AG20443 (cell line): ENCODE data around the gene DNAL1.
A peak's percentile ranks its signal among the peaks of the same experiment; 100 is the strongest.

Experiments used
- DNase-seq: peaks from one replicate; pipeline ENCODE4 v3.0.0; 2012; ENCODE audit warnings: low spot score, mixed read lengths

Gene DNAL1

DNA sequence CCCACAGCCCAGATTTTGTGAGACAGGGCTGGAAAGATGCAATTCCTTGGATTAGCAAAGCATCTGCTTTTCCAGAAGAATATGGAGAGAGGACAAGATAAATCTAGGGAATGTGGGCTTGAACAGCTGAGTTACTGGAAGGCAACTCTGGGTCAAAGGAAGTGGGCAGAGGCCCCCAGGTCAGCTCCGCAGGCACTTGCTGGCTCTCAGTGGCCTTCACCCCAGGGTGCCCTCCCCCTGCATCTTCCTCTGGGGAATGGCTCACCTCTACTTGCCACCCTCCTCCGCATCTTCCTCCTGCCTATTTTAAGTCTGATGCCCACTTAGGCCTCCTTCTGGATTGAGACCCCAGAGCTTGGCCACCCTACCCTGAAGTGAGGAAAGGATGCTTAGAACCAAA, 79.9 kb downstream of the DNAL1 start:
- no peak for DNase-seq

DNA sequence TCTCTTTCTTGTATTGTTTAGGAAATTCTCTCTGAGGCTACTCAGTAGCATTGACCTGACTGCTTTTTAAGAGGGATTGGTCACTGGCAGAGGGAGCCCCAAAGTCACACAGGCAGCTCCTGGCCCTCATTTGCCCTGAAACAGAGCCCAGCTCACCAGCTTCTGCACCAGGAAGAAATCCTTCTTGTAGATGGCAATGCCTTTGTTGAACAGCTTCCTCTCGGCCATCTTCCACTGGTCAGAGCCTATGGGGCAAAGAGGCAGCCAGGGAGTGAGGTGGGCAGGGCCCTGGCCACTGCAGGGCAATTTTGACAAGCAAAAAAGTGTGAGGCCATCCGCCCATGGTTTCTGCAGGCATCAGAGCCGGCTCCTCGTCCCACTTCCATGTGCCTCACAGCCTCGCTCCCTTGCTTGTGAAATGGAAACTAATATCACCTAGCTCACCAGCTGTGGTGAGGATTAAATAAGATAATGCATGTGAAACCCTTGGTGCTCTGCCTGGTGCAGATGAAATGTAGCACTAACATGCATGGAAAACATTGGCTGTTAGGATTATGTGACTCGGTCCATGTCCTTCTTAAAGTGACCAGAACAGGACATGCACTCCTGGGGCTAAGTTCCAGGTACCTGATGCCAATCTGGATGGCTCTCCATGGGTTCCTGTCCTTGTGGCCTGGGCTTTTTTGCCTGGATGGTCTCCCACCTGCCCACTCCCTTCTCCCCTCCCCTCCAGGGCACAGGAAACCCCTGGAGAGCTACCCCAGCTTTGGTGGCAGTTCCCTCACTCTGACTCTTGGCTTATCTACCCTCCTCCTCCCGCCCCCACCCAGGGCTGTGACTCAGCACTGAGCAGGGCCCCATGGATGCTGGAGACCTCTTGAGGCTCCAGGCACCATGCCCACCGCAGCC, 80.6 kb downstream of the DNAL1 start:
- DNase-seq = no peak

- DNase-seq = no peak
Observed at GRCh38 chr14:73726025-73726961, 81.5 kb downstream of the DNAL1 start.

DNA sequence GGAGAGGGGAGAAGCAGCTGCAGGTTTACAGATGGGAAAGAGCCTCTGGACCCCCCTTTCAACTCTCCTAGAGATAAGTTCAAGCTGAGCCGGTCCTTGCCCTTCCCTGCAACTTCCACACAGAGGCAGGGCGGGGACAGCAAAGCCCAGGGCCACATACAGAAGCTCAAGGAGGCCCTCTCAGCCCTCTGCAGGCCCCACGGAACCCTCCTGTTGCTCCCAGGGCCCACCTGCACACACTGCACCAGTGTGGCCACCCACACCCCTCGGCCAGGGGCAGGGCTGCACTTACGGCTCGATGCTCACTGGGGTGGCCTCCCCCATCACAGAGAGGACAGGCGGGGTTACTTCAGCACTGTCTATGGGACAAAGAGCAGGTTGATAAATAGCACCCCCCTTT, 82.4 kb downstream of the DNAL1 start:
- no peak for DNase-seq

DNA sequence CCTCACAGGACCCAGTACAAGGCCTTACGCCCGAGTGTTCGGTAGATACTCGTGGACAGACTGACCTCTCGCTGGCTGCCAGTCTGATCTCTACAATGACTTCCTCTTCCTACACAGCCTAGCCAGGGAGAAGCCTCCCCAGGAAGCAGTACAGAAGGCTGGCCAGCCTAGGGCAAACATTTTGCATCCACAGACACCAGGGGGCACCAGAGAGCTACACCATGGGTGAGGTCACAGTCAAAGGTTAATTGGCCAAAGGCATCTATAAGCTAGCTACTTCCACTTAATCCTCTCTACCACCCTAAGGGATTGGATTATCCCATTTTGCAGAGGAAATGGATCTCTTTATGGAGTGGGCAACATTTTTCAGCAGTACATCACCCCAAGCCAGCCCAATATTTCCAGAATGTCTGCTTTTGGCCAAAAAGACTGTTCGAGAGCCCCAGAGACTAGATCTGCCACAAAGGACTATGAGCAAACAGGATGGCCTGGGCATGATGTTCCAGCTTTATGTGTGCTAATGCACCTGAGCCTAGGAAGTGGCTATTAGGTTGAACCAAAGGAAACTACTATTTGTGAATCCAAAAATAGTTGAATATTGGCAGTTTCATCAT, 84.0 kb downstream of the DNAL1 start:
- DNase-seq = peak; percentile 85

DNA sequence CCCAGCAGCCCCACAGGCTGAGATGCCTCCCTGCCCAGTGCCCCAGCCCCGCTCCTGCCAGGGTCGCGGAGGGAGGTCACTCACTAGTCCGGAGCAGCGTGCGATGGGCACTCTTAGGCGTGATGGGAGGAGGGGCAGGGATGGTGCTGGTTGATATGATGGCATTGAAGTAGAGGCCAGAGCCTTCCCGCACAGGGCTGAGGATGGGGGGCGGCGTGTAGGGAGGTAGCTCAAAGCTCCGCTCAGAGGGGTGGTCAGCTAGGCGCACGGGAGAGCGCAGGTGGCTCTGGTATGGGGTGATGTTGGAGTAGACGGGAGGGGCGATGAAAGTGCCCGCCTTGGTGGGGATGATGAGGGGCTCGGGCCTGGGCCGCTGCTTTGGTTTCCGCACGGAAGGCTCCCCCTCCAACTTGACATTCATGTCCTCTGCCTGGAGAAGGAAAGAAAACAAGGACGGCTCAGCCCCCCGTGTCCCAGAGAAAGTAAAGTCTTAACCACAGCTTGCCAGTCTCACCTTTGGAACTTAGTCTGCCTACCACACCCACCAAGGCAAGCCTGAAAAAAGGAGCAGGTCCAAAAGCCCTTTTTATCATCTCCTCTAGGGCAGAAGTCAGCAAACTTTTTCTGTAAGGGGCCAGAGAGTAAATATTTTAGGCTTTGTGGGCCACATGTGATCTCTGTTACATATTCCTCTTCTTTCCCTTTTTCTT, 84.9 kb downstream of the DNAL1 start:
- no peak for DNase-seq

- DNase-seq = no peak
Observed at GRCh38 chr14:73731111-73731510, 86.3 kb downstream of the DNAL1 start.

DNA sequence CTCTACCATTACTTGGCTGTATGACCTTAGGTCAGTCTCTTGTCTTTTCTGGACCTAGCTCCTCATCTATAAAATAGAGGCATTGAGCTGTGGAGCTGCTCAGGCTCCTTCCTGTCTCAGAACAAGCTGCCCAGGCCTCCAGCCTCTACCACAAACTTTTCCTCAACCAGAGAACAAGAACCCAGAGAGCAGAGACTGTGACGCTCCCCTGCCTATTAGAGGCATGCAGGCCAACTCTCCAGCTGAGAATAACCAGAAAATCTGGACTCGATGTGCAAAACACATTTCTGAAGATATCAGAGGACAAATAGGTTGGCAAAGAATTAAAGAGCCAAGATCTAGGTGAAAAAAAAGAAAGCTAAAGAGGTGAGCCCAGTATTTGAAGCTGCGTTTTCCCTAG, 87.2 kb downstream of the DNAL1 start:
- DNase-seq = no peak

- no peak for DNase-seq
Observed at GRCh38 chr14:73736842-73737241, 92.1 kb downstream of the DNAL1 start.

DNA sequence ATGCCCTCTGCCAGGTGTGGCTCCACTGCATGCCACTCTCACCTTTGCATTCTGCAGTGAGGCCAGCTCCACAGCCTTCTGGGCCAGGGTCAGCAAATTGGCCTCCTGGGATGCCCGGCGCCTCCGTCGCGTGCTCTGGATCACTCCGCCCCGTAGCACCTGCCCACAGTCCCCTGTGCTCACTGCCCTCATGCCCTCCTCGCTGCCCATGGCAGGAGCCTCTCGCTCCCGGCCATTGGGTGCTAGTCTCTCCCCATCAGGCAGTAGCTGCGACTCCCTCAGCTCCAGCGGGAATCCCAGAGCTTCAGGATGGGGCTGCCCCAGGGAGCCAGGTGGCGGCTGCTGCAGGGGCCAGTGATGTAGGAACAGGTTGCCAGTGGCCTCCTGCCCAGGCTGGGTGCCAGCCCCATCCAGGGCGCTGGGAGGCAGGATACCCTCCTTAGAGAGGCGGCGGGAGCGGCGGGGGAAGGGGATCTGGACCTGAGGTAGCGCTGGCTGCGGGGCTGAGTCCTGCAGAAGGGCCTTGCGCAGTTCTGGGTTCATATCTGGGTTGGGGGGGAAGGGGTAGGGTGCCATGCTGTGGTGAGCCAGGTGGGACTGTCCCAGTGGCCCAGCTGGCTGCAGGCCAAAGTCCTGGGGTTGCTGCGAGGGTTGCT, 93.9 kb downstream of the DNAL1 start:
- no peak for DNase-seq

GRCh38 chr14:73739174-73739898, 94.5 kb downstream of the DNAL1 start:
- DNase-seq = no peak

DNA sequence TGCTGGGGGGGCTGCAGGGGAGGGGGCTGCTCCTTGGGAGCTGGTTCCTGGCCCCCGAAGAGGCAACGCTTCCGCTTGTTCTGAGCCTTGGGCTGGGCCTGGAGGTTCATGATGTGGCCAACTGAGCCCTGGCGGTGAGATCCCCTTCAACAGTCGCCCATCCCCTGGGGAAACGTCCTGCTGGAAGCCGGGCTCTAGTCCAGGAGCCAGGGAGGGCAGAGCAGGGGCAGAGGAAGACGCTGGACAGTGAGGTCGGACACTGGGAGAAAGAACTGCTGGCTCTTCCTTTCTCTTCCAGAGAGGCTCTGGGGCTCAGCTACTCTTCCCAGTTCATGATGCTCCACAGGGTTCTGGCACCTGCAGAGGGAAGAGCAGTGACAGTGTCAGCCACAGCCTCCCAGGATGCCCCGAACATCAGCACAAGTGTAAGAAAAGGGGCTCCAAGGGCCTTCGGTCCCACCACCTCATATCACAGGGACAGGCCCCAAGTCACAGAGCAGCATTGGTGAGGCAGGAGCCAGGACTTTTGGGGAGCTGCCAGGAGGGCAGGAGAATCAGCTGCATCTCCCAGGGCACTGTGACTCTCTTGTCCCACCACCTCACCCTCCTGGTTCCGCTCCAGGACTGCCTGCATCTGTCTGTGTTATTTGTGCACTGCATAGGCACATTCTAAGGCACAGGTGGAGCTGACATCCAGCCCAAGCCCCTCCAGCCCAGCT, 95.3 kb downstream of the DNAL1 start:
- no peak for DNase-seq

DNA sequence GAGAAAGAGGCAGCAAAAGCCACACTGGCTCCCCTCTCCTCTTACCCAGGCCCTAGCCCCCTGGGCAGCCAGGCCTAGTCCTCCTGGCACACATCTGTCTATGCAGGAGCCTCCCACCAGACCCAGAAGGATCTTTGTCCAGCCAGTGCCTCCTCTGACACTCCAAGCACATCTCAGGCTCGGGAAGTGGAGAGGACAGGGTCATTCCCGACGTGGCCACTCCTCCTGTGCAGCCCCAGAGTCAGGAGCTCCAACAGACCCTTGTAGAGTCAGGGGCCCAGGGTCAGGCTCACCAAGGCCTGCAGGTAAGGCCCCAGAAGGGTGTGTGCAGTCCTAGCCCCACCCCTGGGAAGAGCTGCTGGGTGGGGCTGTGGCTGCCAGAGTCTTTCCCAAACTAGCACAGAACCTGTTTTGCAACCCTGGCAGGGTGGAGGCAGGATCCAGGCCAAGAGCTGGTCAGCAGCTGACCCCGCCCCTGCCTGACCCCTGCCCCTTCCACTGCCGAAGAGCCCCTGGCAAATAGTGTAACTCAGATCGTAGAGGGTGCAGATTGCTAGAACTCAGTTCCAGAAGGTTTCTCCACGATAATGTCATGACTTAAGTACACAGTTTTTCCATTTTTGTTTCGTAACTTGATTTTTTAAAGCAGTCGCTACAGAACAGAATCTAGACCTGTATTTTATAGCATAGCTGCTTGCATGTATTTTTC, 96.0 kb downstream of the DNAL1 start:
- peak; percentile 85 for DNase-seq

DNA sequence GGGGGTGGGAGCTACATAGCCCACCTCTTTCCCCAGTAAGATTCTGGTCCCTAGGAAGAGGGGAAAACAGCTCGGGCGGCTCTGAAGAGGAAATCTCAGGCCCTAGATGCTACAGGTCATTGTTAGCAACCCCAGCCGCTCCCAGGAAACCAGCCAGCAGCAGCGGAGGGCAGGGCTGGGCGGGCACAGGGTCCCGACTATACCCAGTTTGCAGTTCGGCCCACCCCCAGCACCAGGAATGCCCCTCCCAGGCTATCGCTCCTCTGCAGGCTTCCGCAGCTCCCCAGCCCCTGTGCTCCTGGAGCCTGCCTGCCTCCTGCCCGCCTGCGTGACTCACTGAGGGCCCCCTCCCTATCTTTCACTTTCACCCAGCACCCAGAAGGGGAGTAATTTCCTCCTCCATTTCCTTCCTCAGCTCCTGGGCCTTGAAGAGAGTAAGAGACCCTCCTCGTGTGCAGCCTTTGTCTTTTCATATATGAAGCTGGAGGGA, 96.6 kb downstream of the DNAL1 start:
- peak; percentile 55 for DNase-seq

- DNase-seq = no peak
Observed at GRCh38 chr14:73741876-73742519, 97.2 kb downstream of the DNAL1 start.

DNA sequence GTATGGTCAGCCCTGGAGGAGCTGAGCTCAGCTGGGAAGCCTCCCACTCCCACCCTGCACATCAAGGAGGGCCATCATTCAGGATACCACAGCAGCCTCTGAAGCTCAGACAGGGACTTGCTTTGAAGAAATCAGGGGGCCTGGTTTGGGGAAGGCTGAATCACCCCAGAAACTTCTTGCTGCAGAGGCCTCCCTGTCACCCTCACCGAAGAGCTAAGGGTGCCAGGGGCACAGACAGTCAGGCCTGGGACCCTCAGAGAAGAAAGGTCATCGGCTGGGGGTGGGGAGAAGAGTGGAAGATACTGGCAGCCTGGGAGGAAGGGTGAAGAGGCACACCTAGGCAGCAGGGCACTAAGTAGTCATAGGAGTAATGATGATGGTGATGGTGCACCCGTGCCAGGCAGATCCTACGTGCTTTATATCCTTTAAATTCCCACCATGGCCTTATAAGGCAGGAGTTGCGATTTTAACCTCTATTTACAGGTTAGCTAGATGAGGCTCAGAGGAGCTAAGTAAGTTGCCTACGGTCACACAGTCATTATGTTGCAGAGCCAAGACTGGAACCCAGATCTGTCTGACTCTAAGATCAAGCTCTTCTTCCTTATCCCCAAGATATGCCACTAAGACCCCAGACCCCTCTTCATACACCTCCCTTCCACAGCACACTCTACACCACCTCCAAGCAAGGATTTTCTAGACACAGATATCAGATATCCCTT, 97.9 kb downstream of the DNAL1 start:
- no peak for DNase-seq

DNA sequence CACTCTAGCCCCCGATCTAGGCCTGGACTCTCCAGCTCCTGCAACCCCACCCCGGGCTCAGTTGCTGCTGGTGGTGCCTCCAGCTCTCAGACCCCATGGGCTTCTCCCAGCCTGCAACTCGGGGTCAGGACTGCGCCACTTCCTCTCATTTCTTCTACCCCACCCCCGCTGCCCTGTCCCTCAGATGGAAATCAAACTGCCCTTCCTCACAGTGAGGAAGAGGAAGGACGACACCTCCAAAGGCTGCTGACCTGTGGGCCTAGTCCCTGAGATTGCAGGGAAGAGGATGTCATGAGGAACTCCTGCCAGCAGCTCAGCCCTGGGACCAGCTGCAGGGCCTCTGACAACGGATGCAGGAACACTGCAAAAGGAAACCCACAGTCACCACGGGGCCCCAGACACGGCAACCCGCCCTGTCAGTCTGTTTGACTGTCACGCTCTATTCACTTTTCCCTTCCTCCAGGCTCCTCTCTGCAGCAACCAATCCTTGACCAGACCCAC, 98.7 kb downstream of the DNAL1 start:
- DNase-seq = no peak
